Muscle layer of duodenum (tissue), 2 donors: ENCODE data around the gene GALNT9.

Experiments
- H3K27ac ChIP-seq: one replicate; pipeline ENCODE4 v1.7.0; 2013; ENCODE audit warnings: mild to moderate bottlenecking, low read length
- H3K27me3 ChIP-seq: one replicate; pipeline ENCODE4 v1.7.0; 2013; ENCODE audit warnings: low read depth, mild to moderate bottlenecking, control low read depth, low read length
- H3K36me3 ChIP-seq, 2 donors: one replicate each; pipeline ENCODE4 v1.7.0; 2013; ENCODE audit warnings: low read length in 2 of 2, control low read depth in 1 of 2, mild to moderate bottlenecking in 1 of 2; ENCODE audit not compliant: insufficient read depth in 2 of 2, control insufficient read depth in 1 of 2
- H3K4me1 ChIP-seq, 2 donors: one replicate each; pipeline ENCODE4 v1.7.0; 2013; ENCODE audit warnings: low read length in 2 of 2, mild to moderate bottlenecking in 2 of 2, control low read depth in 1 of 2, moderate library complexity in 1 of 2; ENCODE audit not compliant: insufficient read depth in 2 of 2, control insufficient read depth in 1 of 2
- H3K4me3 ChIP-seq, 2 donors: one replicate each; pipeline ENCODE4 v1.7.0; 2013; ENCODE audit warnings: low read length in 2 of 2, low read depth in 1 of 2, mild to moderate bottlenecking in 1 of 2
- H3K9me3 ChIP-seq, 2 donors: one replicate each; pipeline ENCODE4 v1.7.0; 2013; ENCODE audit warnings: low read length in 2 of 2, control low read depth in 1 of 2, mild to moderate bottlenecking in 1 of 2; ENCODE audit not compliant: control insufficient read depth in 1 of 2
- donor health status: healthy.

The GALNT9 gene

DNA sequence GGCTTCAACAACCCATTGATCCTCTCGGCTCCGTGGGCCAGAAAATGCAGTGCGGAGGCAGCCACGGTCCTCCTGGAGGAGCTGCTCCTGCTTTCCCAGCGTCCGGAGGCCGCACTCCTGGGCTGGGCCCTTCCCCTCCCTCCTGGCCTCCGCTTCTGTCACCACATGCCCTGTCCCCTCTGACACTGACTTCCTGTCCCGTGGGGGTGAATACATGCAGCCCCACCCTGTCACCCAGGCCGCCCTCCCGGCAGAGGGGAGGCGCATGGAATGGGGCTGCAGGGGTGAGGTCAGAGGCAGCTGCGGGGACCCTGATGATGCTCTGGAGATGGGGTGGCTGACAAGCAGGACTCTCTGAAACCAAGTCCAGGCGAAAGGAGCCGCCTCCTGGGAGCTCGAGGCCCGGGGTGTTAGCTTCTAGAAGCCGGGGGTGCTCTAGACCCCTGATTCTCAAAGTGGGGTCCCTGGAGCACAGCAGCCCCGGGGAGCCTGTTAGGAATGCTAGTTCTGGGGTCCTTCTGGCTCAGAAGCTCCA is 152.9 kb downstream of the GALNT9 start:
- Histone ChIP-seq H3K27me3 (no peaks in the 10 kb centered on the region), H3K36me3 (no peaks in the 10 kb centered on the region), H3K4me3 (no peak overlapping the region), H3K4me1 (no peaks in the 10 kb centered on the region), H3K9me3 (no peaks in the 10 kb centered on the region), H3K27ac (no peak overlapping the region)

DNA sequence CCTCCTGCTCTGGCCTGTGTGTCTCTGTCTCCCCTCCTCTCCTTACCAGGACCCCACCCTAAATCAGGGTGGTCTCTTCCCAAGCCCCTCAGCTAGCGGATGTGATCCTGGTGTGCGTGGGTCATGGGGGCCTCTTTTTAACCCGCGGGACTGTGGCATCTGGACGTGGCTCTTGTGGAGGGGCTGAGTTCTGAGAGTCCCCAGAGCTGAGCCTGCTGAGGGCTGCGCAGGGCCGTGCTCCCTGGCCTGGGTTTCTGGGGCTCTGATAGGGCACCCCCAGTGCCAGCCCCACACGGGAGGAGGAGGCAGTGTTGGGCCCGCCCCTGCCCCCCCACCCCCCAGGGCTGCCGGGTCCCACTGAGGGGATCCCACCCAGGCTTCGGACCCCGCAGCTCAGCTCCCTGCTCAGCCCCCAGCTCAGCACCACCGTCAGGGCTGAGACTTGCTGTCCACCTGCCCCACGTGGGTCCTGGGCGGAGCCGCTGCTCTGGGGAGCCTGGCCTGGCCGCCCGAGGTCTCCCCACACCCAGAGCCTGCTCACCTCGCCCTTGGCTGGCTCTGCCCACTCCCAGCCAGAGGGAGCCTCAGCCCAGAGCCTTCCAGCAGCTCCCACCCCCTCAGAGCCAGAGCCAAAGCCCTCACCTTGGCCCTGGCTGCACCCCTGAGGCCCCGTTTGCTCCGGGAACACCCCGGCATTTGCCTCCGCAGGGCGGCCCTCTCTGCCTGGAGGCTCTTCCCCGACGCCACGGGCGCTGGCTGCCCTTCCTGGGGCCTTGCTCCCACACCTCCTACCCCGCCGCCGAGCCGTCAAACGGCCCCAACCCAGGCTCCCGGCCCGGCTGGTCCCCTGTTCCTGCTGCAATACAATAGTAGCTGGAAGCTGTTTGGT is 153.6 kb downstream of the GALNT9 start:
- H3K4me1 ChIP-seq = no peaks in the 10 kb centered on the region
- H3K4me3 ChIP-seq = no peak overlapping the region
- H3K9me3 ChIP-seq = no peaks in the 10 kb centered on the region
- H3K36me3 ChIP-seq = no peaks in the 10 kb centered on the region
- peaks cover 2% of the 10 kb centered on the region for H3K27me3 ChIP-seq
- H3K27ac ChIP-seq = no peak overlapping the region

DNA sequence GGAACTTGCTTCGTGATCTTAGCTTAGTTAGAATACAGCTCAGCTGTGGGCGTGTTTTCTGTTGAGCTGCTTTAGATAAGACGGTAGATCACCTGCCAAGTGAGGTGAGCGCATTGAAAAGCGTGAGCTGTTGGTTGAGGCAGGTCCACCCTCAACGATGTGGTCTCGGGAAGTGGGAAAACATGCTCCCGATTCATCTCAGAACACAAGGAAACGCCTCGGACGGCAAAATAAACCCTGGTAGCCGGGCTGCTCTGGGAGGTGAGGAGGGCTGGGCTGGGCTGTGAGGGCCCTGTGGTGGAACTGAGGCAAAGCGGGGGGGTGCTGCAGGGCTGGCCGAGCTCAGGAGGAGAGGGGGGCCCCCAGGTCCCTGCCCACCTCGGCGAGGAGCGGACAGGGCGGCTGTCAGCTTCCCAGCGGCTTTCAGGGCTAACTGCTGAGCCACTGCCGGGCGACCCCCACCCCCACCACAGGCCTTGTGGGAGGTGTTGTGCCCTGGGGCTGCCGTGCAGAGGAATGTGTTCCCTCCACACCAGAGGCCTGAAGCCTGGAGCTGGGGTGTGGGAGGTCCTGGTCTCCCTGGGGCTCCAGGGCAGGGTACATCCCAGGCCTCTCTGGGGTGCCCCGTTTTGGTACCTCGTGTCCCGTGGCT is 154.4 kb downstream of the GALNT9 start:
- Histone ChIP-seq H3K9me3 (no peaks in the 10 kb centered on the region), H3K27ac (no peak overlapping the region), H3K27me3 (peaks cover 3% of the 10 kb centered on the region), H3K4me3 (no peak overlapping the region), H3K4me1 (no peaks in the 10 kb centered on the region), H3K36me3 (no peaks in the 10 kb centered on the region)

DNA sequence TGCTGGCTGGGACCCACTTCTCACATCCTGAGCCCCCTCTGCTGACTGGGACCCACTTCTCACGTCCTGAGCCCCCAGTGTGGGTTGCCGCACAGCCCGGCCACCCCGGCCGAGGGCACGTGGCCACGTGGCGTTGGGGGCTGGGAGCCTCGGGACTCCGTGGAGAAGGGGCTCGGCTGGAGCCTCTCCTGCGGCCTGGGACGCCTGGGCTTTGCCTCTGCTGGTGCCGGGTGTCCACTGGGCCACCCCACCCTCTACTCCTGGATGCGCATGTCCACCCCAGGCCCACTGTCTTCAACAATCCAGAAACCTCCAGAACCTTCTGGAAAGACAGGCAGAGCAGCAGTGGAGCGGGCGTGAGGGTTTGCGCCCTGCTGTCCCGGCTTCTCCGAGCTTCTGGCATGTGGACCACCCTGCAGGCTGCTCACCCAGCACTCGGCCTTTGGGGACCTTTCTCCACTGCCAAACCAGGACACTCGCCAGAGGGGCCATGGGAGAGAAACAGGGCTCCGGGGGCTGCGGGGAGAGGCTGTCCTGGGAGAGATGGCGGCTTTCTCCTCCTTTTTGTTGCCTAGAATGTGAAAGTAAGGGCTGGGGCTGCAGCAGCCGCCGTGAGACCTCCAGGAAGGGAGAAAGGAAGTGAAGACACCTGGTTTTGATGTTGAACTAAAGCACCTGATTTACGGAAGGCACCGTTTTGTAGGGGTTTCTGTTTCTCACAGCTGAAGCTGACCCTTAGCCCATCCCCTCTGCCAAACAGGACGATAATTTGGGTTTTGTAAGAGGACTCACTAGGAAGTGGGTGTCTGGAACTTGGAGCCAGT is 155.2 kb downstream of the GALNT9 start:
- no peaks in the 10 kb centered on the region for H3K36me3 ChIP-seq
- no peak overlapping the region for H3K27ac ChIP-seq
- no peak overlapping the region for H3K4me3 ChIP-seq
- no peaks in the 10 kb centered on the region for H3K9me3 ChIP-seq
- no peaks in the 10 kb centered on the region for H3K4me1 ChIP-seq
- peaks cover 3% of the 10 kb centered on the region for H3K27me3 ChIP-seq

DNA sequence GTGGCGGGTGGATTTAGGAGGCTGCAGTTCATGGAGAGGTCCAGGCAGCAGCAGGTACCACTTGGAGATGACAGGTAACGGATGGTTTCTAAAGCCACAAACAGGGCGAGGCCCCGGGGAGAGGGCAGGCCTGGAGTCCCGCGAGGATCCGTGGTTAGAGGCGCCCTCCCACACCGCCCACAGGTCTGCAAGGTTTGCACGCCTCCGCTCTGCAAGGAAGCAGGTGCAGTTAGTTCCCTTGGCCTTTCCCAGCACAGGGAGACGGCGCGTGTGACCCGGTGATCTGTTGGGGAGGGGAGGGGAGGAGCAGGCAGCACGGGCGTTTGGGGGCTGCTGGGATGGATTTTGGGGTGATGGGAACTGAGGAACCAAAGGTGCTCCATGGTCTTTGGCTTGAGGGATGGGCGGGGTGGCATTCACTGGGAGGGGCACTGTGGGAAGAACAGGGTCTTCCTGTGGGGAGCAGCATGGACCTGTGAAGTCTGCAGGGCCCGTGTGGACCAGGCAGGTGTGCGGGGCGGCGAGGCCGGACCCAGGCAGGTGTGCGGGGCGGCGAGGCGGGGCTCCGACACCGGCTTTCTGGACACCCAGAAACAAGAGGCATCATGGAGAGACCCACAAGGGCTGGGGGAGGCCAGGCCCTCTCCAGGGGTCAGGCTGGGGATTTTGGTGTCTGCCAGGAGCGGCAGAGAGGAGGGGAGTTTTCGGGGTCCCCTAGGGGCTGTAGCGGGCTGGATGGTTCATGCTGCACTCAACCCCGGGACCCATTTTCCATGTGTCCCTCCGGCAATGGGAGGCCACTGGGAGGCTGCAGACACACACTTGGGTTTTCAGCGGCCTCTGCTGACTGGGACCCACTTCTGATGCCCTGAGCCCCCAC is 156.0 kb downstream of the GALNT9 start:
- H3K27me3 ChIP-seq = peaks cover 3% of the 10 kb centered on the region
- no peak overlapping the region for H3K4me3 ChIP-seq
- no peaks in the 10 kb centered on the region for H3K36me3 ChIP-seq
- no peak overlapping the region for H3K27ac ChIP-seq
- H3K4me1 ChIP-seq = no peaks in the 10 kb centered on the region
- no peaks in the 10 kb centered on the region for H3K9me3 ChIP-seq

DNA sequence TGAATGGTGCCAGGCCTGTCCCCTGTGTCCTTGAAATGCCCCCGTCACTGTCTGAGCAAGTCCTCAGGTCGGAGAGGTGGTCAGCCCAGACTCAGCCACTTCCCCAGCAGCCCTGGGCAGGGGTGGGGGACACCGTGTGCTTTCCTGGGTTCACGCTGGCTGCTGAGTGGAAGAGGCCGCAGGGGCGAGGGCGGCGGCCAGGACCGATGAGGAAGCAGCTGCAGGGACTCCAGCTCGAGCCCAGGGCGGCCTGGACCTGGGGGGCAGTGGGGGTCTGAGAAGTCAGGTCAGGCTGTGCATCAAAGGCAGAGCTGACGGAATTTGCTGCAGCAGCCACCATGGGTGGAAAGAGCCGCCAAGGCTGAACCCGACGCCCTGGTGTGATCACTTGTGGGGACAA is 156.8 kb downstream of the GALNT9 start:
- Histone ChIP-seq H3K4me3 (no peak overlapping the region), H3K9me3 (no peaks in the 10 kb centered on the region), H3K27me3 (peaks cover 3% of the 10 kb centered on the region), H3K36me3 (no peaks in the 10 kb centered on the region), H3K27ac (no peak overlapping the region), H3K4me1 (no peaks in the 10 kb centered on the region)

DNA sequence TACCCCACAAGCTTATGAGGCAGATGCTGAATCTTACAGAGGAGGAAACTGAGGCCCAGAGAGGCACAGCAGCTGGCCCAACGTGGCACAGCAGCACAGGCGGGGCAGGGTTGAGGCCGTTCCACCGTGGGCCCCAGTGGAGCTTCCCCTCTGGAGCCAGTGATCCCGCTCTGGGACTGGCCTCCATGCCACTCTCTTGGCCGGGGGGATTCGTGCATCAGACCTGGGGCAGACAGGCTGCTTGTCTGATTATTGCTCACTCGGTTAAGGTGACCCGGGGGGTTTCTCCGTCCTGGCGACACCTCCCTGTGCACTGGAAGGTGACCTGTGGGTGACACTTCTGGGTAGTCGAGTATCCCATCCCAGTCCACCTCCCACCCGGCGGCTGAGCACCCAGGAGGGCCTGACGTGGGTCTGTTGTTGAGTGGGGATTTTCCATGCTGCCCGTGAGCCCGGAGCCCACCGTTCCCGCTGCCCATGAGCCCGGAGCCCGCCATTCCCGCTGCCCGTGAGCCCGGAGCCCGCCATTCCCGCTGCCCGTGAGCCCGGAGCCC is 157.3 kb downstream of the GALNT9 start:
- Histone ChIP-seq H3K27me3 (peaks cover 3% of the 10 kb centered on the region), H3K27ac (no peak overlapping the region), H3K9me3 (no peaks in the 10 kb centered on the region), H3K4me1 (no peaks in the 10 kb centered on the region), H3K36me3 (no peaks in the 10 kb centered on the region), H3K4me3 (no peak overlapping the region)

DNA sequence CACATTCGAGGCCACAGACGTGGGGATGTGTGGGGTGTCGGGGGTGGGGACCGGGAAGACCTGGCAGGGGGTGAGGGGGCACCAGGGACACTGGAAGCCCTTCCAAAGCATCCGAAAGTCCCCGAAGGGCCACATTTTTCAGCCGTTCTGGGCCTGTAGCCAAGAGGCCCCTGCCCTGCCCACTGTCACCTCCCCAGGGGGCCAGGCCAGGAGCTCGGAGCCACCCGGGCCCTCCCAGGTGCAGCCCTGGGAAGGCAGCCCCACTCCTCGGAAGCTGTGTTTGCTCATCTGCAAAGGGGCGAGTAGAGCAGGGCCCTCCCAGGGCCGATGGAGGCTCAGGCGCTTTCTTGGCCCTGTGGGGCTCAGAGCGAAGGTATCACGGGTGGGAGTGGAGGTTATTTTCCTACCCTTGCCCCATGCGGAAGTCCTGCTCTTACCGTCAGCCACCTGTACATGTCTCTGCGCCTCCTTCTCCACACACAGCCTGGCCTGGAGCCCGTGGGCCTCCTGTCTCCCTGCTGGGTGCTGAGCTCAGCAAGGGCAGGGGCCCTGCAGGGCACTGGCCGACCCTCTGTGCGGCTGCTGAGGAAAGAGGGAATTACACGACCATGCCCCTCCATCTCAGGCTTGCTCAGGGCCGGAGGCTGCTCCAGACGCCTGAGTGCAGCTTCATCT is 158.0 kb downstream of the GALNT9 start:
- peaks cover 3% of the 10 kb centered on the region for H3K27me3 ChIP-seq

DNA sequence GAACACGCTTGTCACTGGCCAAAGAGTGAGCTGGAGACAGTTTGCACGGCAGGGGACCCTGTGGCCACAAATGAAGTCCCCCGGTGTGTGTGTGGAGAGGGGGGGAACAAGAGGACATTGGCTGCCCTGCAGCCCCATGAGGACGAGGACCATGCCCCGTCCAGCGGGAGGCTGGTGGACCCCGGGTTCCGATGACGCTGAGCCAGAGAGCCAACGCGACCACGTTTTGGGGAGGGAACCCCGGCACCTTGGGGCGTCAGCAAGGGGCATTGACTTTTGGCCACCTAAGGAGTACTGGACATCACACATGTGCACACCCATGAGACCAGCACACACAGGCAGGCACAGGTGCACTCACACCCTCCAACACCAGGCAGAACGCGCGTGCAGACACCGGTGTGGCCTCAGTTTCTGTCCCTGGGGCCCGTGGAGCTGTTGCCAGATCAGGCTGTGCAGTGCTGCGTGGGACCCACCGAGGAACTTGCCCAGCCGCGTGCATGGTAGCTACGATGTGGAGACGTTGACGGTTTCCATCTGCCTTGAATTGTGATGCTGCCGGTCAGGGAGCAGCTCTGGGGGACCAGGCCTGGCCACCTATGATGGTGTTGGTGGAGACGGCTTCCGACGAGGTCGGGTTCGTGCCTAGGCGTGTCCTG is 158.6 kb downstream of the GALNT9 start:
- Histone ChIP-seq H3K36me3 (no peaks in the 10 kb centered on the region), H3K4me3 (no peak overlapping the region), H3K27me3 (peaks cover 3% of the 10 kb centered on the region), H3K27ac (no peak overlapping the region), H3K9me3 (no peaks in the 10 kb centered on the region), H3K4me1 (no peaks in the 10 kb centered on the region)

More for the DNA sequence above, 158.0 kb downstream of the GALNT9 start:
- Histone ChIP-seq H3K36me3 (no peaks in the 10 kb centered on the region), H3K4me1 (no peaks in the 10 kb centered on the region), H3K9me3 (no peaks in the 10 kb centered on the region), H3K27ac (no peak overlapping the region), H3K4me3 (no peak overlapping the region)
